Measurements from ENCODE around the gene BTNL9.

BTNL9 gene

GRCh38 chr5:181076920-181077319 is 36.9 kb downstream of the BTNL9 start:
- Histone ChIP-seq H3K9ac (ENCODE audit: low read length) (no peak overlapping the region), H3K23ac (ENCODE audit: low read length in 2 of 2) (no peak overlapping the region), H2AFZ (ENCODE audit: low read depth, low read length) (no peak overlapping the region), H2BK120ac (ENCODE audit: low read depth, low read length) (no peak overlapping the region), H3K4me1 (ENCODE audit: control insufficient read depth, insufficient read depth, low read depth, low read length) (no peaks in the 10 kb centered on the region), H3K4ac (ENCODE audit: low read depth in 1 of 2, low read length in 2 of 2) (no peak overlapping the region), H4K91ac (ENCODE audit: low read length) (no peak overlapping the region), H3K27me3 (ENCODE audit: control insufficient read depth in 1 of 2, insufficient read depth in 1 of 2, low read length in 2 of 2) (no peaks in the 10 kb centered on the region), H3K14ac (ENCODE audit: low read length in 2 of 2) (no peak overlapping the region), H3K9me3 (ENCODE audit: control insufficient read depth, low read length) (peaks cover 10% of the 10 kb centered on the region), H2BK5ac (ENCODE audit: low read depth, low read length, poor library complexity, severe bottlenecking) (no peak overlapping the region), H4K8ac (ENCODE audit: low read length) (no peak overlapping the region), H2BK15ac (ENCODE audit: low read depth, poor library complexity, severe bottlenecking) (no peak overlapping the region), H3K4me2 (ENCODE audit: low read length, poor library complexity, severe bottlenecking) (no peak overlapping the region), H3K18ac (ENCODE audit: low read depth in 1 of 2, low read length in 2 of 2) (no peak overlapping the region), H3K27ac (ENCODE audit: low read length, poor library complexity, severe bottlenecking) (no peak overlapping the region), H3K36me3 (ENCODE audit: control insufficient read depth in 1 of 2, insufficient read depth in 2 of 2, low read depth in 1 of 2, low read length in 2 of 2) (no peaks in the 10 kb centered on the region), H2AK5ac (ENCODE audit: low read length, severe bottlenecking) (no peak overlapping the region), H3K4me3 (ENCODE audit: insufficient read depth in 1 of 2, low read depth in 1 of 2, low read length in 2 of 2) (no peak overlapping the region), H3K79me1 (replicated peaks; ENCODE audit: low read length, poor library complexity, severe bottlenecking) (no peaks in the 10 kb centered on the region), H2BK12ac (ENCODE audit: low read length in 2 of 2) (no peak overlapping the region)
- no peak for DNase-seq

- H3K9me3 ChIP-seq (ENCODE audit: control insufficient read depth, low read length), result peaks cover 4% of the 10 kb centered on the region
- no peak overlapping the region for H3K4me2 ChIP-seq (ENCODE audit: low read length, poor library complexity, severe bottlenecking)
- no peak overlapping the region for H4K8ac ChIP-seq (ENCODE audit: low read length)
- no peak overlapping the region for H3K4ac ChIP-seq (ENCODE audit: low read depth in 1 of 2, low read length in 2 of 2)
- H3K79me1 ChIP-seq (replicated peaks; ENCODE audit: low read length, poor library complexity, severe bottlenecking), result no peaks in the 10 kb centered on the region
- H3K23ac ChIP-seq (ENCODE audit: low read length in 2 of 2), result no peak overlapping the region
- H2BK5ac ChIP-seq (ENCODE audit: low read depth, low read length, poor library complexity, severe bottlenecking), result no peak overlapping the region
- H2BK120ac ChIP-seq (ENCODE audit: low read depth, low read length), result no peak overlapping the region
- no peak overlapping the region for H2BK12ac ChIP-seq (ENCODE audit: low read length in 2 of 2)
- no peaks in the 10 kb centered on the region for H3K4me1 ChIP-seq (ENCODE audit: control insufficient read depth, insufficient read depth, low read depth, low read length)
- no peak overlapping the region for H3K14ac ChIP-seq (ENCODE audit: low read length in 2 of 2)
- H3K36me3 ChIP-seq (ENCODE audit: control insufficient read depth in 1 of 2, insufficient read depth in 2 of 2, low read depth in 1 of 2, low read length in 2 of 2), result no peaks in the 10 kb centered on the region
- H3K27me3 ChIP-seq (ENCODE audit: control insufficient read depth in 1 of 2, insufficient read depth in 1 of 2, low read length in 2 of 2), result peaks cover 12 to 34% of the 10 kb centered on the region in 2 experiments
- no peak overlapping the region for H2AK5ac ChIP-seq (ENCODE audit: low read length, severe bottlenecking)
- H3K27ac ChIP-seq (ENCODE audit: low read length, poor library complexity, severe bottlenecking), result no peak overlapping the region
- DNase-seq, result no peak
- no peak overlapping the region for H3K18ac ChIP-seq (ENCODE audit: low read depth in 1 of 2, low read length in 2 of 2)
- no peak overlapping the region for H4K91ac ChIP-seq (ENCODE audit: low read length)
- no peak overlapping the region for H3K9ac ChIP-seq (ENCODE audit: low read length)
- no peak overlapping the region for H3K4me3 ChIP-seq (ENCODE audit: insufficient read depth in 1 of 2, low read depth in 1 of 2, low read length in 2 of 2)
- no peak overlapping the region for H2BK15ac ChIP-seq (ENCODE audit: low read depth, poor library complexity, severe bottlenecking)
- H2AFZ ChIP-seq (ENCODE audit: low read depth, low read length), result no peak overlapping the region
Measured at GRCh38 chr5:181081989-181082388, 41.9 kb downstream of the BTNL9 start.

GRCh38 chr5:181084621-181085195 is 44.6 kb downstream of the BTNL9 start:
- Histone ChIP-seq H2AK5ac (ENCODE audit: low read length, severe bottlenecking) (no peak overlapping the region), H3K9ac (ENCODE audit: low read length) (no peak overlapping the region), H3K27ac (ENCODE audit: low read length, poor library complexity, severe bottlenecking) (no peak overlapping the region), H3K4ac (ENCODE audit: low read depth in 1 of 2, low read length in 2 of 2) (no peak overlapping the region), H3K9me3 (ENCODE audit: control insufficient read depth, low read length) (no peaks in the 10 kb centered on the region), H3K23ac (ENCODE audit: low read length in 2 of 2) (no peak overlapping the region), H3K4me2 (ENCODE audit: low read length, poor library complexity, severe bottlenecking) (no peak overlapping the region), H3K36me3 (ENCODE audit: control insufficient read depth in 1 of 2, insufficient read depth in 2 of 2, low read depth in 1 of 2, low read length in 2 of 2) (no peaks in the 10 kb centered on the region), H3K14ac (ENCODE audit: low read length in 2 of 2) (no peak overlapping the region), H3K79me1 (replicated peaks; ENCODE audit: low read length, poor library complexity, severe bottlenecking) (no peaks in the 10 kb centered on the region), H2BK12ac (ENCODE audit: low read length in 2 of 2) (no peak overlapping the region), H3K4me3 (ENCODE audit: insufficient read depth in 1 of 2, low read depth in 1 of 2, low read length in 2 of 2) (no peak overlapping the region), H3K4me1 (ENCODE audit: control insufficient read depth, insufficient read depth, low read depth, low read length) (no peaks in the 10 kb centered on the region), H2BK5ac (ENCODE audit: low read depth, low read length, poor library complexity, severe bottlenecking) (no peak overlapping the region), H2AFZ (ENCODE audit: low read depth, low read length) (no peak overlapping the region), H2BK15ac (ENCODE audit: low read depth, poor library complexity, severe bottlenecking) (no peak overlapping the region), H4K8ac (ENCODE audit: low read length) (no peak overlapping the region), H3K27me3 (ENCODE audit: control insufficient read depth in 1 of 2, insufficient read depth in 1 of 2, low read length in 2 of 2) (peaks cover 12 to 40% of the 10 kb centered on the region in 2 experiments), H4K91ac (ENCODE audit: low read length) (no peak overlapping the region), H2BK120ac (ENCODE audit: low read depth, low read length) (no peak overlapping the region), H3K18ac (ENCODE audit: low read depth in 1 of 2, low read length in 2 of 2) (no peak overlapping the region)
- DNase-seq, result no peak
- WGBS, result 80% methylated on average over 18 of the region's 18 CpGs

- Histone ChIP-seq H2AK5ac (ENCODE audit: low read length, severe bottlenecking) (no peak overlapping the region), H3K14ac (ENCODE audit: low read length in 2 of 2) (no peak overlapping the region), H3K23ac (ENCODE audit: low read length in 2 of 2) (no peak overlapping the region), H3K18ac (ENCODE audit: low read depth in 1 of 2, low read length in 2 of 2) (no peak overlapping the region), H4K91ac (ENCODE audit: low read length) (no peak overlapping the region), H2BK12ac (ENCODE audit: low read length in 2 of 2) (no peak overlapping the region), H2BK15ac (ENCODE audit: low read depth, poor library complexity, severe bottlenecking) (no peak overlapping the region), H3K27ac (ENCODE audit: low read length, poor library complexity, severe bottlenecking) (no peak overlapping the region), H3K27me3 (ENCODE audit: control insufficient read depth in 1 of 2, insufficient read depth in 1 of 2, low read length in 2 of 2) (peaks cover 12 to 40% of the 10 kb centered on the region in 2 experiments), H3K4me2 (ENCODE audit: low read length, poor library complexity, severe bottlenecking) (no peak overlapping the region), H3K9ac (ENCODE audit: low read length) (no peak overlapping the region), H3K36me3 (ENCODE audit: control insufficient read depth in 1 of 2, insufficient read depth in 2 of 2, low read depth in 1 of 2, low read length in 2 of 2) (no peaks in the 10 kb centered on the region), H3K4me1 (ENCODE audit: control insufficient read depth, insufficient read depth, low read depth, low read length) (no peaks in the 10 kb centered on the region), H3K9me3 (ENCODE audit: control insufficient read depth, low read length) (no peaks in the 10 kb centered on the region), H2BK120ac (ENCODE audit: low read depth, low read length) (no peak overlapping the region), H4K8ac (ENCODE audit: low read length) (no peak overlapping the region), H3K79me1 (replicated peaks; ENCODE audit: low read length, poor library complexity, severe bottlenecking) (no peaks in the 10 kb centered on the region), H2AFZ (ENCODE audit: low read depth, low read length) (no peak overlapping the region), H3K4me3 (ENCODE audit: insufficient read depth in 1 of 2, low read depth in 1 of 2, low read length in 2 of 2) (no peak overlapping the region), H2BK5ac (ENCODE audit: low read depth, low read length, poor library complexity, severe bottlenecking) (no peak overlapping the region), H3K4ac (ENCODE audit: low read depth in 1 of 2, low read length in 2 of 2) (no peak overlapping the region)
- WGBS, result 74% methylated on average over 16 of the region's 17 CpGs
- no peak for DNase-seq
Measured at GRCh38 chr5:181086026-181086883, 46.2 kb downstream of the BTNL9 start.
